BJ (cell line): ENCODE data around the gene CCSER2. TPM values are rescaled to one million over a fixed set of nuclear protein-coding genes. Genes with fewer than 3 reads are reported as not detected.

Experiments
- CTCF ChIA-PET: fragments of 350-600 bp; formaldehyde crosslinking; extraction: SDS; loops from one replicate; lab custom pipeline; 2021; ENCODE audit warnings: antibody characterized with exemption, inconsistent platforms; lab: Yijun Ruan, JAX
- POLR2A ChIA-PET: fragments of 300-600 bp; sonication (Branson Sonifier 250); formaldehyde crosslinking; extraction: SDS; loops from one replicate; lab custom pipeline; 2021; ENCODE audit warnings: antibody characterized with exemption; lab: Charles Lee
- DNase-seq: peaks from one replicate; pipeline ENCODE4 v3.0.0-alpha.2; 2011; ENCODE audit warnings: low read depth
- H3K27me3 ChIP-seq: 2 replicates; pipeline ENCODE4 v1.6.0; 2011; ENCODE audit warnings: low read length; ENCODE audit not compliant: control insufficient read depth, insufficient read depth
- H3K36me3 ChIP-seq: 2 replicates; pipeline ENCODE4 v1.5.1; 2011; ENCODE audit warnings: low read length; ENCODE audit not compliant: control insufficient read depth, insufficient read depth
- H3K4me3 ChIP-seq: 2 replicates; pipeline ENCODE4 v1.5.1; 2011; ENCODE audit warnings: low read depth, mild to moderate bottlenecking, control low read depth, low read length
- polyA plus RNA-seq: library from polyadenylated mRNA; depleted of rRNA; stranded (reverse); fragments of >200 nt; gene quantifications from 2 replicates; pipeline ENCODE4 v1.2.3, GENCODE V29; 2011
- TF ChIP-seq, protein P1 (sequence below): IDR thresholded peaks from 2 replicates; pipeline ENCODE4 v1.5.1; 2011; ENCODE audit warnings: low read depth, mild to moderate bottlenecking, control low read depth, inconsistent platforms, low read length, moderate library complexity; ENCODE audit not compliant: insufficient read depth

CCSER2 gene
- polyA plus RNA-seq, 1 experiment: 28.7 TPM

DNA sequence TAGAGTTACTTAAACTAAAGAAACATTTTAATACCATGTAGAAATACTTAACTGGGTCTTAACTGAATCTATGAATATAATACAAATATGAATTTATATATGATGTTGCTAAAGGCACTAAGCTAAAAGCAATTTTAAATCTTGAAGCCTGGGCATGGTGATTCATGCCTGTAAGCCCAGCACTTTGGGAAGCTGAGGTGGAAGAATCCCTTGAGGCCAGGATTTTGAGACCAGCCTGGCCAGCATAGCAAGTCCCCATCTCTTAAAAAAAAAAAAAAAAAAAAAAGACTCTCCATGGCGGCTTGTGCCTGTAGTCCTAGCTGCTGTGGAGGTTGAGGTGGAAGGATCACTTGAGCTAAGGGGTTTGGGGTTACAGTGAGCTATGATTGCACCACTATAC, 95.3 kb downstream of the CCSER2 start:
- H3K4me3 ChIP-seq: no peak overlapping the region
- H3K27me3 ChIP-seq: no peaks in the 10 kb centered on the region
- no peaks in the 10 kb centered on the region for H3K36me3 ChIP-seq
- TF ChIP-seq, protein P1, sequence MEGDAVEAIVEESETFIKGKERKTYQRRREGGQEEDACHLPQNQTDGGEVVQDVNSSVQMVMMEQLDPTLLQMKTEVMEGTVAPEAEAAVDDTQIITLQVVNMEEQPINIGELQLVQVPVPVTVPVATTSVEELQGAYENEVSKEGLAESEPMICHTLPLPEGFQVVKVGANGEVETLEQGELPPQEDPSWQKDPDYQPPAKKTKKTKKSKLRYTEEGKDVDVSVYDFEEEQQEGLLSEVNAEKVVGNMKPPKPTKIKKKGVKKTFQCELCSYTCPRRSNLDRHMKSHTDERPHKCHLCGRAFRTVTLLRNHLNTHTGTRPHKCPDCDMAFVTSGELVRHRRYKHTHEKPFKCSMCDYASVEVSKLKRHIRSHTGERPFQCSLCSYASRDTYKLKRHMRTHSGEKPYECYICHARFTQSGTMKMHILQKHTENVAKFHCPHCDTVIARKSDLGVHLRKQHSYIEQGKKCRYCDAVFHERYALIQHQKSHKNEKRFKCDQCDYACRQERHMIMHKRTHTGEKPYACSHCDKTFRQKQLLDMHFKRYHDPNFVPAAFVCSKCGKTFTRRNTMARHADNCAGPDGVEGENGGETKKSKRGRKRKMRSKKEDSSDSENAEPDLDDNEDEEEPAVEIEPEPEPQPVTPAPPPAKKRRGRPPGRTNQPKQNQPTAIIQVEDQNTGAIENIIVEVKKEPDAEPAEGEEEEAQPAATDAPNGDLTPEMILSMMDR: no peak
- no peak for DNase-seq
- ChIA-PET POLR2A (interaction anchor here (0.7 kb wide), 1 partner anchor 1249 kb away, joined by 5 read pairs; no protein-coding TSS in a partner anchor), CTCF (no interaction called here)

DNA sequence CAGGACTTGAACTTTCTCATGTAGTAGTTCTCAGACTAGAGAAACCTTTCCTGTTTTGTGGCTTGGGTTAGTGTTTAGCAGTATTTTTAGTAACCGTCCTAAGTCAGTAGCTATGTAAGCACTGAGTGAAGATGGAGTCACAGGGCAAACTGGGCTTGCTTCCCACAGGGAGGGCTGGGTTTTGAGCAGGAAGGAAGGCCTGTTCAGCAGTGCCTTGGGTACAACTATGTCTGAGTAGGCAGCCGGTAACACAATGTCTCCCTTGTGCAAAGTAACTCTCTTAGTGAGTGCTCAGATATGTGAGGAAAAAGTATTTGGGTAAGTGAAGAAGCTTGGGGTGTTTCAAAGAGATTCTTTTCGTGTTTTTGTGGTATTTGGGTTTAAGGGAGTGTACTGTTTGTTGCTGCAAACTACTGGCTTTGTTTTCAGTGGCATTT, 96.4 kb downstream of the CCSER2 start:
- Histone ChIP-seq H3K4me3 (peak overlapping the region; percentile 20), H3K27me3 (no peaks in the 10 kb centered on the region), H3K36me3 (no peaks in the 10 kb centered on the region)
- peak; percentile 96 for DNase-seq
- CTCF ChIA-PET: interaction anchor here (0.6 to 2.0 kb wide), 3 partner anchors 71 to 158 kb away, joined by 3 to 6 read pairs (median 3); no protein-coding TSS in a partner anchor
- POLR2A ChIA-PET: interaction anchor here (0.6 kb wide), 1 partner anchor 31 kb away, joined by 3 read pairs; no protein-coding TSS in a partner anchor
- TF ChIP-seq, protein P1: no peak

DNA sequence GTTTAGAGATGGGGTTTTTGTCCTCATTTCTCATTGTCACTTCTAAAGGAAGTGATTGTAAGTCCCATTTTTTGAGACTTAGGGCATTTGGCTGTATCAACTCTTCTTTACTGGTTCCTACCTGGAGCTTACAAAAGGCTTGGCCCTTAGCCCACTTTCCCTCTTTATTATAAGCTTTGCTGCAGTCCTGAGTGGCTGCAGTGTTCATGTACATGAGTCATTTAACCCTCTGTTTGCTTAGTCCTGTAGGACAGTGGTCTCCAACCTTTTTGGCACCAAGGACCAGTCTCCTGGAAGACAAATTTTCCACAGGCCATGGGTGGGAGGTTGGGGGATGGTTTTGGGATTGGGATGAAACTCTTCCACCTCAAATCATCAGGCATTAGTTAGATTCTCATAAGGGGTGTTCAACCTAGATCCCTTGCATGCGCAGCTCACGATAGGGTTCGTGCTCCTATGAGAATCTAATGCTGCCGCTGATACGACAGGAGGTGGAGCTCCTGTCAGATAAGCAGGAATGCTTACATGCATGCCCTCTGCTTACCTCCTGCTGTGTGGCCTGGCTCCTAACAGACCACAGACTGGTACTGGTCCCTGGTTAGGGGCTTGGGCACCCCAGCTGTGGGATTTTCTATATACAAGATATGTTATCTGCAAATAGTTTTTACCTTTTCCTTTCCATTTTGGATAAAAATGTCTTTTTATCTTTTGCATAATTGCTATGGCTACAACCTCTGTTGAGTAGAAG, 99.7 kb downstream of the CCSER2 start:
- DNase-seq: no peak
- POLR2A ChIA-PET: no interaction called here
- no peak overlapping the region for H3K4me3 ChIP-seq
- H3K27me3 ChIP-seq: no peaks in the 10 kb centered on the region
- H3K36me3 ChIP-seq: no peaks in the 10 kb centered on the region
- CTCF ChIA-PET: interaction anchor here (0.9 kb wide), 1 partner anchor 30 kb away, joined by 3 read pairs; no protein-coding TSS in a partner anchor
- TF ChIP-seq, protein P1: no peak

DNA sequence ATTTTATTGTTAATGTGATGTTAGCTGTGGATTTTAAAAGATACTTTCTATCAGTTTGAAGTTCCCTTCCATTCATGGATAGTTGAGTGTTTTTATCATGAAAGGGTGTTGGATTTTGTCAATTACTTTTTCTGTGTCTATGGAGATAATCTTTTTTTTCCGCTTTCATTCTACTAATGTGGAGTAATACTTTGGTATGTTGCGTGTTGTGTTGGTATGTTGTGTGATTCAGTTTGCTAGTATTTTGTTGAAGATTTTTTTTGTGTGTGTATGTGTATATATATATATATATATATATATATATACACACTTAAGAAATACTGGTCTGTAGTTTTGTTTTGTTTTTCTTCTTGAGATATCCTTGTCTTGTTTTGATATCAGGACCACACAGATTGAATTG, 100.3 kb downstream of the CCSER2 start:
- TF ChIP-seq, protein P1: no peak
- CTCF ChIA-PET: no interaction called here
- POLR2A ChIA-PET: no interaction called here
- no peaks in the 10 kb centered on the region for H3K27me3 ChIP-seq
- DNase-seq: no peak
- H3K4me3 ChIP-seq: no peak overlapping the region
- no peaks in the 10 kb centered on the region for H3K36me3 ChIP-seq

DNA sequence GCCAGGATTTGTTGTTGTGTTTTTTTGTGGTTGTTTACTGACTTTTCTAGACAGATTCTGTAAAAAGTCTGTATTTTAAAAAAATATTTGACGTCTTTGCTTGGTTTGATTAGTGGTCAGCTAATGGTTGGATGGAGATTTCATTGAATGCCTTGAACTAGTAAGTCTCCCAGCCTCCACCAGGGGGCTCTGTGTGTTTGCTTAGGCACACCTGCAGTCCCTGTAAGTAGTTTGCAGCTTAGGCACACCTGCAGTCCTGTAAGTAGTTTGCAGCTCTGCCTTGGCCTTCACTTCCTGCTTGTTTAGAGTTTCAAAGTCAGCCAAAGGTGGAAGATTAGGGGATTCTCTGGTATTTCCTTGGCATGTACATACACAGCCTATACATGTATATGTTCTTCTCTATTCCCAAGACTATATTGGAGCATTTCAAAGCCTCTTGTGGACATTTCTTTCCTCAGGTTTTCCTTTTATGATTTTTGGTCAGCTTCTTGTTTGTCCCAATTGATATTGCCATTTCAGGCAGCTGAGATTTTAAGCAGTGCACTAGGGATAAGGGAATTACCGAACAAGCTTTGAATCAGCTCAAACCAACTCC, 101.6 kb downstream of the CCSER2 start:
- no peak for DNase-seq

More for the DNA sequence above, 101.6 kb downstream of the CCSER2 start:
- TF ChIP-seq, protein P1: peak; percentile 78
- no peaks in the 10 kb centered on the region for H3K36me3 ChIP-seq
- no peaks in the 10 kb centered on the region for H3K27me3 ChIP-seq
- H3K4me3 ChIP-seq: no peak overlapping the region
- ChIA-PET POLR2A (no interaction called here), CTCF (interaction anchor here (0.6 to 1.9 kb wide), 19 partner anchors 9 to 163 kb away, joined by 3 to 11 read pairs (median 4); no protein-coding TSS in a partner anchor)
